K562 (cell line): ENCODE data around the gene JPH3. TPM values are rescaled to one million over a fixed set of nuclear protein-coding genes. Genes with fewer than 3 reads are reported as not detected.

Experiments used
- ATAC-seq: fragments of 200-7000 bp; cut with Tn5 transposase; 3 replicates; pipeline ENCODE4 v1.9.1; 2020; ENCODE audit warnings: moderate library complexity
- BruUV-seq: library from RNA; stranded (reverse); fragments of 400-500 nt; replicated peaks from 2 replicates; lab custom pipeline; 2021; lab: Mats Ljungman, UMichigan
- CTCF ChIA-PET: fragments of 300-600 bp; formaldehyde crosslinking; extraction: SDS; loops from one replicate; lab custom pipeline; 2021; ENCODE audit warnings: low intra/inter-chr PET ratio; lab: Yijun Ruan, JAX
- POLR2A ChIA-PET: fragments of 300-600, 350-650 bp; sonication (Branson Sonifier 250); formaldehyde crosslinking; extraction: SDS; loops from one replicate; lab custom pipeline; 2021; ENCODE audit warnings: antibody characterized with exemption, inconsistent platforms; lab: Yijun Ruan, JAX
- DNase-seq, 4 experiments: peaks; one replicate each; pipeline versions ENCODE4 v3.0.0 to v3.0.0-alpha.2; 2011 to 2018; ENCODE audit warnings: low spot score in 3 of 4, mixed read lengths in 3 of 4; ENCODE audit errors: extremely low read depth in 1 of 4
- FAIRE-seq: peaks from 2 replicates; lab custom pipeline; 2011; peaks lifted over from hg19 to GRCh38; lab: Jason Lieb, UNC
- H2AFZ ChIP-seq: 2 replicates; pipeline ENCODE4 v1.6.0; 2011; ENCODE audit warnings: low read depth, low read length, control low read depth, inconsistent platforms
- H3K27ac ChIP-seq: fragments of 200-600 bp; 3 replicates; pipeline ENCODE4 v1.8.0; 2011; ENCODE audit warnings: low read depth, mild to moderate bottlenecking, control low read depth, inconsistent platforms, low read length, moderate library complexity, mixed read lengths; ENCODE audit errors: extremely low read depth
- H3K27me3 ChIP-seq, 2 experiments: fragments of 300-600 bp in 1 of 2; 2 replicates in 1 of 2; 3 replicates in 1 of 2; pipeline versions ENCODE4 v1.6.0 to v1.8.0; 2011; ENCODE audit warnings: inconsistent platforms in 2 of 2, low read length in 2 of 2, mild to moderate bottlenecking in 1 of 2, mixed read lengths in 1 of 2, moderate library complexity in 1 of 2; ENCODE audit not compliant: control insufficient read depth in 2 of 2, insufficient read depth in 2 of 2
- H3K36me3 ChIP-seq: fragments of 300-600 bp; 3 replicates; pipeline ENCODE4 v1.8.0; 2011; ENCODE audit warnings: mild to moderate bottlenecking, low read length, inconsistent platforms; ENCODE audit not compliant: control insufficient read depth, insufficient read depth
- H3K4me1 ChIP-seq, 2 experiments: fragments of 200-600 bp in 1 of 2; replicated peaks in 1 of 2; 2 replicates in 1 of 2; 3 replicates in 1 of 2; pipeline versions ENCODE4 v1.5.1 to v1.8.0; 2011; ENCODE audit warnings: inconsistent platforms in 2 of 2, low read length in 2 of 2, mild to moderate bottlenecking in 1 of 2, mixed read lengths in 1 of 2, moderate library complexity in 1 of 2; ENCODE audit not compliant: control insufficient read depth in 2 of 2, insufficient read depth in 2 of 2
- H3K4me2 ChIP-seq: 2 replicates; pipeline ENCODE4 v1.6.1; 2011; ENCODE audit warnings: low read length, control low read depth, inconsistent platforms, mixed read lengths; ENCODE audit not compliant: insufficient read depth
- H3K4me3 ChIP-seq: fragments of 200-600 bp; sonication (generic), shearing (Covaris generic); 2 replicates; pipeline ENCODE4 v1.5.1; 2016; ENCODE audit warnings: control low read depth, inconsistent platforms
- H3K79me2 ChIP-seq: fragments of 200-600 bp; 3 replicates; pipeline ENCODE4 v1.8.0; 2011; ENCODE audit warnings: low read length, inconsistent platforms; ENCODE audit not compliant: control insufficient read depth, insufficient read depth
- H3K9ac ChIP-seq, 2 experiments: 2 replicates each; pipeline versions ENCODE4 v1.6.0 to v1.6.1; 2011; ENCODE audit warnings: low read depth in 2 of 2, low read length in 2 of 2, control low read depth in 1 of 2, inconsistent platforms in 1 of 2, mild to moderate bottlenecking in 1 of 2, mixed read lengths in 1 of 2; ENCODE audit not compliant: insufficient read depth in 1 of 2
- H3K9me1 ChIP-seq: one replicate; pipeline ENCODE4 v1.6.0; 2011; ENCODE audit warnings: inconsistent platforms, mild to moderate bottlenecking, low read length, moderate library complexity; ENCODE audit not compliant: control insufficient read depth, insufficient read depth
- H3K9me3 ChIP-seq: replicated peaks from 2 replicates; pipeline ENCODE4 v1.5.1; 2011; ENCODE audit warnings: low read depth, low read length, inconsistent platforms; ENCODE audit not compliant: control insufficient read depth, insufficient read depth
- H4K20me1 ChIP-seq: replicated peaks from 2 replicates; pipeline ENCODE4 v1.6.1; 2011; ENCODE audit warnings: low read length, inconsistent platforms, mixed read lengths; ENCODE audit not compliant: control insufficient read depth, insufficient read depth
- CREBBP ChIP-seq: IDR thresholded peaks from one replicate; pipeline ENCODE4 v1.6.1; 2012; ENCODE audit warnings: low read depth, mild to moderate bottlenecking, control low read depth, inconsistent platforms, low read length
- CXXC5 ChIP-seq: fragments of 250-450 bp; sonication (Bioruptor Pico); IDR thresholded peaks from 2 replicates; pipeline ENCODE4 v1.8.0; 2022; ENCODE audit warnings: inconsistent platforms, mild to moderate bottlenecking, moderate library complexity
- FOXA1 ChIP-seq: fragments of 450-650 bp; IDR thresholded peaks from 2 replicates; pipeline ENCODE4 v1.6.1; 2016; ENCODE audit warnings: mild to moderate bottlenecking, borderline replicate concordance
- FOXP1 ChIP-seq: sonication (generic); formaldehyde crosslinking; IDR thresholded peaks from 2 replicates; pipeline ENCODE4 v1.8.0; 2022; ENCODE audit warnings: mild to moderate bottlenecking, missing genetic modification reagents
- GABPB1 ChIP-seq: sonication (generic); formaldehyde crosslinking; IDR thresholded peaks from 2 replicates; pipeline ENCODE4 v1.8.0; 2022; ENCODE audit warnings: mild to moderate bottlenecking, missing genetic modification reagents
- JUN ChIP-seq, 2 experiments: sonication (generic) in 1 of 2; formaldehyde crosslinking in 1 of 2; IDR thresholded peaks; 2 replicates each; pipeline versions ENCODE4 v1.6.1 to v1.8.0; 2012 to 2022; ENCODE audit warnings: borderline replicate concordance in 2 of 2, mild to moderate bottlenecking in 2 of 2, improper control_type of control experiment in 1 of 2, low read depth in 1 of 2, low read length in 1 of 2, missing genetic modification reagents in 1 of 2
- NFRKB ChIP-seq: fragments of 450-650 bp; IDR thresholded peaks from 2 replicates; pipeline ENCODE4 v1.6.1; 2016; ENCODE audit warnings: low read depth
- ZBED1 ChIP-seq: IDR thresholded peaks from 2 replicates; pipeline ENCODE4 v1.6.1; 2014
- ZNF644 ChIP-seq: fragments of 200-800 bp; sonication (Bioruptor generic); IDR thresholded peaks from 2 replicates; pipeline ENCODE4 v1.6.1; 2016; ENCODE audit warnings: low read depth, missing genetic modification characterization, missing compliant biosample characterization
- WGBS: fragments of 100-300 bp; shearing (Covaris generic); methylation state at CpG from one replicate; pipeline ENCODE4 v1.1.6; 2016; ENCODE audit warnings: low coverage, mixed read lengths; ENCODE audit not compliant: insufficient coverage; ENCODE audit errors: missing lambda C conversion rate; 5-methylcytosine and 5-hydroxymethylcytosine counted together
- in situ Hi-C: fragments of 300-500 bp; cut with MboI; formaldehyde crosslinking; loops from 4 replicates; pipeline ENCODE4 v1.15.0; 2018; ENCODE audit warnings: inconsistent platforms, mixed read lengths
- intact Hi-C: fragments of 100-400 bp; cut with micrococcal nuclease; formaldehyde crosslinking; loops from 2 replicates; pipeline ENCODE4 v1.14.2; 2022
- polyA plus RNA-seq, 8 experiments: library from polyadenylated mRNA; depleted of rRNA in 4 of 8; stranded (reverse) in 5 of 8; unstranded in 3 of 8; fragments of >200 nt; fragmentation: Nextera tagmentation in 2 of 8; fragmentation: Illumina TruSeq in 1 of 8; extraction: Ambion mirVana in 2 of 8; extraction: Trizol in 1 of 8; gene quantifications; 2 replicates each; pipeline versions ENCODE4 v1.2.1 to v1.2.3, GENCODE V29; 2011 to 2014; ENCODE audit warnings: inconsistent platforms in 1 of 8, missing spikeins in 1 of 8
- total RNA-seq, 7 experiments: library from RNA; depleted of rRNA in 6 of 7; stranded (reverse); fragments of >200 nt in 6 of 7; fragmentation: Illumina TruSeq in 2 of 7; extraction: Trizol in 2 of 7; gene quantifications; 2 replicates each; pipeline versions ENCODE4 v1.2.1 to v1.2.3, GENCODE V29; 2011 to 2021; ENCODE audit warnings: low replicate concordance in 1 of 7
- TF ChIP-seq, protein P1 (sequence below): fragments of 450-650 bp; formaldehyde crosslinking; IDR thresholded peaks from 2 replicates; pipeline ENCODE4 v1.4.0; 2020; ENCODE audit warnings: mild to moderate bottlenecking

Gene JPH3
- total and polyA plus RNA-seq, 9 of the 15 experiments (the other 6 are each of a cell fraction or from before 2014, with no cell fraction given) = 0.01 TPM; not detected in 8

DNA sequence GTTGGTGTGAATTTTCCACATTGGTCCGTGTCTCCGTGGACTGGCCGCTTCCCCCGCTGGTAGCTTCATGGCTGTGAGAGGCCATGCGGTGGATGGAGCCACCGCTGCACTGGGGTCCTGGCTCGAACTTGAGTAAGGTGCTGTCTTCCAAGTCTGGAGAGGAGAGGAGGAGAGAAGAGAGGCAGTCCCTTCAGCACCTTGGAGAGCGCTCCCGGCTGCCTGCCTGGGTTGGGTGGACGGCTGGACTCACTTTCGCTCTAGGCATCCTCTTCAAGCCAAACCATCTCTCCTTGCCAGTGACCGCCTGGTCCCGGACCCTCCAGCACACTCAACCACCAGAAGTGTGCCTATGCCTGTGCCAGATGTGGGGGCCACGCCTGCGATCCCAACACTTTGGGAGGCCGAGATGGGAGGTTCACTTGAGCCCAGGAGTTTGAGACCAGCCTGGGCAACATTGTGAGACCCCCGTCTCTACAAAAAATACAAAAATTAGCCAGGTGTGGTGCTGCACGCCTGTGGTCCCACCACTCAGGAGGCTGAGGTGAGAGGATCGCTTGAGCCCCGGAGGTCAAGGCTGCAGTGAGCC is 6.2 kb downstream of the JPH3 start (continued):
- TF ChIP-seq FOXP1 (CRISPR knock-in tag) = 0 out of 2 replicates have a peak, but pooled peaks have one; percentile 36
- TF ChIP-seq GABPB1 (CRISPR knock-in tag) = 0 out of 2 replicates have a peak, but pooled peaks have one; percentile 31
- no peak for TF ChIP-seq ZBED1
- TF ChIP-seq ZNF644 (tag) = 0 out of 2 replicates have a peak, but pooled peaks have one; percentile 28
- TF ChIP-seq, protein P1, sequence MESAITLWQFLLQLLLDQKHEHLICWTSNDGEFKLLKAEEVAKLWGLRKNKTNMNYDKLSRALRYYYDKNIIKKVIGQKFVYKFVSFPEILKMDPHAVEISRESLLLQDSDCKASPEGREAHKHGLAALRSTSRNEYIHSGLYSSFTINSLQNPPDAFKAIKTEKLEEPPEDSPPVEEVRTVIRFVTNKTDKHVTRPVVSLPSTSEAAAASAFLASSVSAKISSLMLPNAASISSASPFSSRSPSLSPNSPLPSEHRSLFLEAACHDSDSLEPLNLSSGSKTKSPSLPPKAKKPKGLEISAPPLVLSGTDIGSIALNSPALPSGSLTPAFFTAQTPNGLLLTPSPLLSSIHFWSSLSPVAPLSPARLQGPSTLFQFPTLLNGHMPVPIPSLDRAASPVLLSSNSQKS (CRISPR knock-in tag) = no peak
- TF ChIP-seq JUN (IDR thresholded peaks at IDR 0.05; ENCODE audit: borderline replicate concordance, low read depth, low read length) = no peak
- TF ChIP-seq JUN (CRISPR knock-in tag; IDR thresholded peaks at IDR 0.05; ENCODE audit: borderline replicate concordance) = no peak
- TF ChIP-seq CXXC5 (CRISPR knock-in tag) = peak; percentile 45; the same call in 1 of the 2 replicates
- TF ChIP-seq CREBBP = no peak
- TF ChIP-seq, all 486 proteins: peak for 25

DNA sequence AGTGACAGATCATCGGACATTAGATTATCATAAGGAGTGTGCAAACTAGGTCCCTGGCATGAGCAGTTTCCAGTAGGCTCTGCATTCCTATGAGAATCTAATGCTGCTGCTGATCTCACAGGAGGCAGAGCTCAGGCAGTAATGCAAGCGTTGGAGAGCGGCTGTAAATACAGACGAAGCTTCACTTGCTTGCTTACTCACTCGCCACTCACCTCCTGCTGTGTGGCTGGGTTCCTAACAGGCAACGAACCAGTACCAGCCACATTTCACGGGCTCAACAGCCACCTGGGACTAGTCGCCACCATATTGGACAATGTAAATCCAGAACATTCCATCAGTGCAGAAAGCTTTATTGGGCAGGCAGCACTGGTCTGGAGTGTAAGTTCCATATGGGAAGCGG is 7.7 kb downstream of the JPH3 start:
- WGBS = under 1% methylated on average over 9 of the region's 9 CpGs
- in situ Hi-C loops = no loop called here
- DNase-seq (no peak), FAIRE-seq (no peak), ATAC-seq (no peak)
- no peak overlapping the region for H3K9ac ChIP-seq
- intact Hi-C loops = no loop called here
- ChIA-PET CTCF (no interaction called here), POLR2A (no interaction called here)
- no peaks in the 10 kb centered on the region for H3K79me2 ChIP-seq
- H3K27ac ChIP-seq = no peak overlapping the region
- no peak overlapping the region for H2AFZ ChIP-seq
- peaks cover 16% of the 10 kb centered on the region; the same call in 1 of the 2 replicates for H4K20me1 ChIP-seq
- H3K9me1 ChIP-seq = no peaks in the 10 kb centered on the region
- no peaks in the 10 kb centered on the region for H3K9me3 ChIP-seq
- H3K4me2 ChIP-seq = no peak overlapping the region
- TF ChIP-seq FOXA1 (no peak), NFRKB (no peak)
- TF ChIP-seq, all 486 proteins: peak for 0
- BruUV-seq = no TSS peak
- Histone ChIP-seq H3K27me3 (peaks cover 27 to 77% of the 10 kb centered on the region in 2 experiments; a peak in 3 of 5 replicates), H3K4me1 (no peaks in the 10 kb centered on the region), H3K36me3 (no peaks in the 10 kb centered on the region), H3K4me3 (no peak overlapping the region)
